ENCODE data around the gene MFSD2B. TPM values are rescaled to one million over a fixed set of nuclear protein-coding genes. Genes with fewer than 3 reads are reported as not detected.

MFSD2B gene
- total and polyA plus RNA-seq, 2 experiments from 2014 or later: 0.25 TPM; not detected in 1

GRCh38 chr2:23992931-23993330, 17.0 kb upstream of the MFSD2B start:
- Histone ChIP-seq H3K27me3 (no peaks in the 10 kb centered on the region), H3K36me3 (replicated peaks; ENCODE audit: insufficient read depth, low read depth) (no peaks in the 10 kb centered on the region), H3K79me2 (no peaks in the 10 kb centered on the region), H3K4me2 (no peak overlapping the region), H3K9me2 (replicated peaks; ENCODE audit: insufficient read depth) (no peaks in the 10 kb centered on the region), H3K9me3 (ENCODE audit: low read depth) (no peaks in the 10 kb centered on the region), H3K27ac (no peak overlapping the region), H3K4me3 (no peak overlapping the region), H4K20me1 (ENCODE audit: insufficient read depth, poor library complexity, severe bottlenecking) (no peaks in the 10 kb centered on the region), H3K4me1 (ENCODE audit: insufficient read depth) (no peaks in the 10 kb centered on the region), H2AFZ (no peak overlapping the region)
- DNase-seq (ENCODE audit: low spot score): no peak
- 81% methylated on average over 1 of the region's 1 CpG for WGBS (ENCODE audit: low lambda C conversion rate, missing lambda C conversion rate)
- TF ChIP-seq EZH2 (IDR thresholded peaks at IDR 0.05; ENCODE audit: borderline replicate concordance): no peak
- TF ChIP-seq EZH2phosphoT487 (IDR thresholded peaks at IDR 0.05; ENCODE audit: low read depth, severe bottlenecking, unreplicated experiment): no peak
- TF ChIP-seq CTCF (IDR thresholded peaks at IDR 0.05; ENCODE audit: poor library complexity): no peak

GRCh38 chr2:23993736-23994269, 16.1 kb upstream of the MFSD2B start:
- Histone ChIP-seq H3K79me2 (no peaks in the 10 kb centered on the region), H2AFZ (no peak overlapping the region), H3K27me3 (no peaks in the 10 kb centered on the region), H4K20me1 (ENCODE audit: insufficient read depth, poor library complexity, severe bottlenecking) (no peaks in the 10 kb centered on the region), H3K9me3 (ENCODE audit: low read depth) (no peaks in the 10 kb centered on the region), H3K4me2 (no peak overlapping the region), H3K9me2 (replicated peaks; ENCODE audit: insufficient read depth) (no peaks in the 10 kb centered on the region), H3K36me3 (replicated peaks; ENCODE audit: insufficient read depth, low read depth) (no peaks in the 10 kb centered on the region), H3K27ac (no peak overlapping the region), H3K4me1 (ENCODE audit: insufficient read depth) (no peaks in the 10 kb centered on the region), H3K4me3 (no peak overlapping the region)
- no peak for TF ChIP-seq CTCF (IDR thresholded peaks at IDR 0.05; ENCODE audit: poor library complexity)
- no peak for TF ChIP-seq EZH2 (IDR thresholded peaks at IDR 0.05; ENCODE audit: borderline replicate concordance)
- TF ChIP-seq EZH2phosphoT487 (IDR thresholded peaks at IDR 0.05; ENCODE audit: low read depth, severe bottlenecking, unreplicated experiment): no peak
- WGBS (ENCODE audit: low lambda C conversion rate, missing lambda C conversion rate): 95% methylated on average over 8 of the region's 8 CpGs
- DNase-seq (ENCODE audit: low spot score): no peak

- no peaks in the 10 kb centered on the region for H4K20me1 ChIP-seq (ENCODE audit: insufficient read depth, poor library complexity, severe bottlenecking)
- no peak overlapping the region for H3K4me2 ChIP-seq
- no peak overlapping the region for H3K4me3 ChIP-seq
- DNase-seq (ENCODE audit: low spot score): no peak
- H3K27ac ChIP-seq: no peak overlapping the region
- no peaks in the 10 kb centered on the region for H3K4me1 ChIP-seq (ENCODE audit: insufficient read depth)
- H3K27me3 ChIP-seq: no peaks in the 10 kb centered on the region
- no peaks in the 10 kb centered on the region for H3K9me2 ChIP-seq (replicated peaks; ENCODE audit: insufficient read depth)
- H3K36me3 ChIP-seq (replicated peaks; ENCODE audit: insufficient read depth, low read depth): no peaks in the 10 kb centered on the region
- TF ChIP-seq EZH2phosphoT487 (IDR thresholded peaks at IDR 0.05; ENCODE audit: low read depth, severe bottlenecking, unreplicated experiment) (no peak), EZH2 (IDR thresholded peaks at IDR 0.05; ENCODE audit: borderline replicate concordance) (no peak), CTCF (IDR thresholded peaks at IDR 0.05; ENCODE audit: poor library complexity) (no peak)
- 47% methylated on average over 1 of the region's 1 CpG for WGBS (ENCODE audit: low lambda C conversion rate, missing lambda C conversion rate)
- H3K9me3 ChIP-seq (ENCODE audit: low read depth): no peaks in the 10 kb centered on the region
- no peaks in the 10 kb centered on the region for H3K79me2 ChIP-seq
- no peak overlapping the region for H2AFZ ChIP-seq
Measured at GRCh38 chr2:23994567-23994966, 15.3 kb upstream of the MFSD2B start.

GRCh38 chr2:24007693-24008092, 2.2 kb upstream of the MFSD2B start:
- Histone ChIP-seq H3K4me3 (no peak overlapping the region), H4K20me1 (ENCODE audit: insufficient read depth, poor library complexity, severe bottlenecking) (no peaks in the 10 kb centered on the region), H3K9me3 (ENCODE audit: low read depth) (no peaks in the 10 kb centered on the region), H3K9me2 (replicated peaks; ENCODE audit: insufficient read depth) (no peaks in the 10 kb centered on the region), H3K27ac (no peak overlapping the region), H3K4me1 (ENCODE audit: insufficient read depth) (no peaks in the 10 kb centered on the region), H3K79me2 (no peaks in the 10 kb centered on the region), H2AFZ (no peak overlapping the region), H3K4me2 (no peak overlapping the region), H3K27me3 (peaks cover 34% of the 10 kb centered on the region), H3K36me3 (replicated peaks; ENCODE audit: insufficient read depth, low read depth) (no peaks in the 10 kb centered on the region)
- no peak for DNase-seq (ENCODE audit: low spot score)
- TF ChIP-seq EZH2 (IDR thresholded peaks at IDR 0.05; ENCODE audit: borderline replicate concordance): no peak
- TF ChIP-seq CTCF (IDR thresholded peaks at IDR 0.05; ENCODE audit: poor library complexity): no peak
- no peak for TF ChIP-seq EZH2phosphoT487 (IDR thresholded peaks at IDR 0.05; ENCODE audit: low read depth, severe bottlenecking, unreplicated experiment)
